Activated T-cell treated with anti-CD3 and anti-CD28 coated beads for 48 hours (primary cell): ENCODE measurements around the gene STK39.
"Not testable (repeated sequence)": the region's sequence is repeated elsewhere in the genome, so short reads cannot be mapped to it uniquely, and the experiment has no call there.

Experiments
- DNase-seq: peaks from one replicate; pipeline ENCODE4 v3.0.0-alpha.2; 2020; ENCODE audit warnings: low read depth

Gene STK39

GRCh38 chr2:168081452-168081851 is 165.9 kb downstream of the STK39 start:
- DNase-seq: not testable (repeated sequence)

- no peak for DNase-seq
Observed at GRCh38 chr2:168079236-168079635, 168.2 kb downstream of the STK39 start.

- no peak for DNase-seq
Observed at GRCh38 chr2:168076731-168077130, 170.7 kb downstream of the STK39 start.

- no peak for DNase-seq
Observed at GRCh38 chr2:168075446-168075845, 171.9 kb downstream of the STK39 start.

- no peak for DNase-seq
Observed at GRCh38 chr2:168072626-168073303, 174.6 kb downstream of the STK39 start.

GRCh38 chr2:168064011-168064998 is 183.1 kb downstream of the STK39 start:
- DNase-seq: no peak

- DNase-seq: no peak
Observed at GRCh38 chr2:168062936-168063335, 184.5 kb downstream of the STK39 start.

GRCh38 chr2:168062054-168062453 is 185.3 kb downstream of the STK39 start:
- no peak for DNase-seq

- no peak for DNase-seq
Observed at GRCh38 chr2:168060986-168061750, 186.2 kb downstream of the STK39 start.

GRCh38 chr2:168059758-168060157 is 187.6 kb downstream of the STK39 start:
- no peak for DNase-seq

- DNase-seq: no peak
Observed at GRCh38 chr2:168058675-168059074, 188.7 kb downstream of the STK39 start.

- DNase-seq: no peak
Observed at GRCh38 chr2:168056242-168056787, 191.1 kb downstream of the STK39 start.

GRCh38 chr2:168054657-168055056 is 192.7 kb downstream of the STK39 start:
- no peak for DNase-seq

GRCh38 chr2:168053676-168054075 is 193.7 kb downstream of the STK39 start:
- no peak for DNase-seq

GRCh38 chr2:168052773-168053172 is 194.6 kb downstream of the STK39 start:
- DNase-seq: no peak

- DNase-seq: no peak
Observed at GRCh38 chr2:168050377-168050776, 197.0 kb downstream of the STK39 start.

GRCh38 chr2:168049609-168050008 is 197.8 kb downstream of the STK39 start:
- no peak for DNase-seq

- DNase-seq: no peak
Observed at GRCh38 chr2:168047091-168047690, 200.2 kb downstream of the STK39 start.

GRCh38 chr2:168044579-168044978 is 202.8 kb downstream of the STK39 start:
- DNase-seq: no peak

GRCh38 chr2:168044176-168044575 is 203.2 kb downstream of the STK39 start:
- DNase-seq: no peak

- not testable (repeated sequence) for DNase-seq
Observed at GRCh38 chr2:168042127-168042824, 205.1 kb downstream of the STK39 start.
